Activated CD8-positive, alpha-beta T cell treated with anti-CD3 and anti-CD28 coated beads for 36 hours (primary cell): ENCODE results near the gene VPS37C. TPM values are rescaled to one million over a fixed set of nuclear protein-coding genes. Genes with fewer than 3 reads are reported as not detected.

ENCODE experiments used
- ATAC-seq: fragments of 200-7000 bp; cut with Tn5 transposase; one replicate; pipeline ENCODE4 v1.10.0; 2021; ENCODE audit warnings: mild to moderate bottlenecking, moderate library complexity
- CTCF ChIA-PET: fragments of 350-600 bp; sonication (Branson Sonifier 250); formaldehyde crosslinking; loops from one replicate; lab custom pipeline; 2021; ENCODE audit warnings: antibody characterized with exemption; lab: Charles Lee
- POLR2A ChIA-PET: fragments of 350-600 bp; sonication (Branson Sonifier 250); formaldehyde crosslinking; loops from one replicate; lab custom pipeline; 2021; ENCODE audit warnings: antibody characterized with exemption; lab: Charles Lee
- DNase-seq: peaks from one replicate; pipeline ENCODE4 v3.0.0-alpha.2; 2020
- H3K27ac Mint-ChIP-seq: one replicate; pipeline ENCODE4 v1.8.0; 2021; ENCODE audit warnings: mild to moderate bottlenecking, mixed read lengths
- H3K27me3 Mint-ChIP-seq: one replicate; pipeline ENCODE4 v1.8.0; 2021; ENCODE audit warnings: mixed read lengths
- H3K36me3 Mint-ChIP-seq: one replicate; pipeline ENCODE4 v1.8.0; 2021; ENCODE audit warnings: low read depth, mixed read lengths
- H3K4me1 Mint-ChIP-seq: one replicate; pipeline ENCODE4 v1.8.0; 2021; ENCODE audit warnings: low read depth, mixed read lengths
- H3K4me3 Mint-ChIP-seq: one replicate; pipeline ENCODE4 v1.8.0; 2021; ENCODE audit warnings: mild to moderate bottlenecking, moderate library complexity, mixed read lengths
- H3K9me3 Mint-ChIP-seq: one replicate; pipeline ENCODE4 v1.8.0; 2021; ENCODE audit warnings: mixed read lengths
- intact Hi-C: fragments of 100-400 bp; cut with micrococcal nuclease; formaldehyde crosslinking; loops from one replicate; pipeline ENCODE4 v1.10.0; 2022
- total RNA-seq, 2 experiments: library from RNA; stranded (reverse); gene quantifications; one replicate each; pipeline ENCODE4 v1.2.3, GENCODE V29; 2021
- TF ChIP-seq, protein P1 (sequence below): fragments of 200-600 bp; IDR thresholded peaks from one replicate; pipeline ENCODE4 v1.8.0; 2022; ENCODE audit warnings: antibody characterized with exemption, mild to moderate bottlenecking

VPS37C gene
- total RNA-seq, 2 experiments from 2014 or later = 6.6 to 7.2 TPM

DNA sequence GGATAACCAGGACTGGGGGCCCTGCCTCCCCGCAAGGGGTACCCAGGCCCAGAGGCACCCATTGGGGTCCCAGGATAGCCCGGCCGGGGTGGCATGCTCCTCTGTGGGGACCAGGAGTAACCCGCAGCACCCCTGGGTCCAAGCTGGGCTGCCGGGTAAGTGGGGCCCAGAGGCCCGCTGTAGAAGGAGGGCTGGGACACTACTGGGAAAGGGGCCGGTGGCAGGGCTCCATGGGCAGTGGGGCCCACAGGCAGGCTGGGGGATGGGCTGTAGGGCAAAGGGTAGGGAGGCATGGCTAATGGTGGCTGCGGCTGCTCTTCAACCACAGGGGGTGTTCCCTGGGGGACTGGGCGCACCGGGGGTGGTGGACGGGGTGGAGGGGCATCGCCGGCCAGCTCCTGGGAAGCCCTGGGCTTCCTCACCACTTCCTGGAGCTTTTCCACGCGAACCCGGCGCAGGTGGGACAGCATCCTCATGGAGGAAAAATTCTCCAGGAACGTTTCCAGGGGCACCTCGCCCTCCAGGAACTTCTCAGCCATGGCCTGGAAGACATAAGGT, 29.1 kb downstream of the VPS37C start:
- Mint-ChIP-seq H3K9me3 (no peaks in the 10 kb centered on the region), H3K36me3 (peaks cover 13% of the 10 kb centered on the region), H3K27me3 (no peaks in the 10 kb centered on the region), H3K4me3 (no peak overlapping the region), H3K27ac (no peak overlapping the region), H3K4me1 (peaks cover 15% of the 10 kb centered on the region)
- ChIA-PET POLR2A (no interaction called here), CTCF (interaction anchor here (0.7 kb wide), 1 partner anchor 162 kb away, joined by 3 read pairs; no protein-coding TSS in a partner anchor)
- DNase-seq = no peak
- intact Hi-C loops = loop anchor here (10.0 kb wide), 1 partner anchor 53 kb away; no protein-coding TSS in a partner anchor
- no peak for ATAC-seq
- TF ChIP-seq, protein P1, sequence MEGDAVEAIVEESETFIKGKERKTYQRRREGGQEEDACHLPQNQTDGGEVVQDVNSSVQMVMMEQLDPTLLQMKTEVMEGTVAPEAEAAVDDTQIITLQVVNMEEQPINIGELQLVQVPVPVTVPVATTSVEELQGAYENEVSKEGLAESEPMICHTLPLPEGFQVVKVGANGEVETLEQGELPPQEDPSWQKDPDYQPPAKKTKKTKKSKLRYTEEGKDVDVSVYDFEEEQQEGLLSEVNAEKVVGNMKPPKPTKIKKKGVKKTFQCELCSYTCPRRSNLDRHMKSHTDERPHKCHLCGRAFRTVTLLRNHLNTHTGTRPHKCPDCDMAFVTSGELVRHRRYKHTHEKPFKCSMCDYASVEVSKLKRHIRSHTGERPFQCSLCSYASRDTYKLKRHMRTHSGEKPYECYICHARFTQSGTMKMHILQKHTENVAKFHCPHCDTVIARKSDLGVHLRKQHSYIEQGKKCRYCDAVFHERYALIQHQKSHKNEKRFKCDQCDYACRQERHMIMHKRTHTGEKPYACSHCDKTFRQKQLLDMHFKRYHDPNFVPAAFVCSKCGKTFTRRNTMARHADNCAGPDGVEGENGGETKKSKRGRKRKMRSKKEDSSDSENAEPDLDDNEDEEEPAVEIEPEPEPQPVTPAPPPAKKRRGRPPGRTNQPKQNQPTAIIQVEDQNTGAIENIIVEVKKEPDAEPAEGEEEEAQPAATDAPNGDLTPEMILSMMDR = no peak

DNA sequence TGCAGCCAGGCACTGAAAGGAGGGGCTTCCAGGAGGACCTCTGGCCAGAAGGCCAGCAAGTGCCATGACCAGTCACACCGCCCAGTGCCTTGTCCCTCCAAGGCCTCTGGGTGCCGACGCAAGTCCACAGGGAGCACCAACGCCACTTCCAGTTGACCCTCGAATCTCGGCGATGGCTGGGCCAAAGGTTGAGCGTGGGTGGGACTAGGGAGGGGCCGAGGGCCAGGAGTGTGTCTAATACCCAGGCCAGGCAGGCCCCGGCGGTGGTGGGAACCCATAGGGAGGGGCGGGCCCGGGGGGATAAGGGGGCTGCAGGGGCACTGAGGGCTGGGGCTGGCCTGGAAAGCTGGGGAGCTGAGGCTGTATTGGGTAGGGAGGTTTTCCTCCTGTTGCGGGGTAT, 29.6 kb downstream of the VPS37C start:
- no peak for ATAC-seq
- TF ChIP-seq, protein P1 = no peak
- ChIA-PET POLR2A (interaction anchor here (1.9 kb wide), 1 partner anchor 28 kb away, joined by 7 read pairs; no protein-coding TSS in a partner anchor), CTCF (no interaction called here)
- Mint-ChIP-seq H3K27ac (no peak overlapping the region), H3K4me3 (no peak overlapping the region), H3K27me3 (no peaks in the 10 kb centered on the region), H3K36me3 (peaks cover 17% of the 10 kb centered on the region), H3K4me1 (peaks cover 15% of the 10 kb centered on the region), H3K9me3 (no peaks in the 10 kb centered on the region)
- DNase-seq = no peak
- intact Hi-C loops = loop anchor here (10.0 kb wide), 1 partner anchor 53 kb away; no protein-coding TSS in a partner anchor

DNA sequence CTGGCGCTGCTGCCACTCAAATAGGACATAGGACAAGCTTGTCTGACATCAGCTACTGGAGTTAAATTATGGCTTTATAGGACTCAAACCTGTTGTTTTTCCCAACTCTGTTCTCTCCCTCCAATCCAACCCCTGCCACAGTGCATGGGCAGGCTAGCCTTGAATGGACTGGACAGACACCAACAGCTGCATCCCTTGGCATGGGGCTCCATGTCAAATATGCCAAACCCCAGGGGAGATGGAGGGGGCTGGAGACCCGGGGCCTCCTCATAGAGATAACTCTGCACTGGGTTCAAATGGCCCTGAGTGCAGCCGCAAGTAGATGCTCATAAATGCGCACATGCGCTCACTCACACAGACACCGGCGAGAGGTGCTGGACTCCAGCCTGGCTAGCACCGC, 30.0 kb downstream of the VPS37C start:
- TF ChIP-seq, protein P1 = no peak
- POLR2A ChIA-PET = interaction anchor here (1.1 to 1.9 kb wide), 2 partner anchors 28 to 144 kb away, joined by 3 to 7 read pairs; no protein-coding TSS in a partner anchor
- Mint-ChIP-seq H3K4me1 (peaks cover 15% of the 10 kb centered on the region), H3K4me3 (no peak overlapping the region), H3K36me3 (peaks cover 21% of the 10 kb centered on the region), H3K27ac (no peak overlapping the region), H3K27me3 (no peaks in the 10 kb centered on the region), H3K9me3 (no peaks in the 10 kb centered on the region)
- CTCF ChIA-PET = interaction anchor here (1.0 to 3.4 kb wide), 8 partner anchors 19 to 218 kb away, joined by 3 to 34 read pairs (median 10); no protein-coding TSS in a partner anchor
- ATAC-seq (no peak), DNase-seq (no peak)
- intact Hi-C loops = loop anchor here (10.0 kb wide), 1 partner anchor 54 kb away; no protein-coding TSS in a partner anchor

DNA sequence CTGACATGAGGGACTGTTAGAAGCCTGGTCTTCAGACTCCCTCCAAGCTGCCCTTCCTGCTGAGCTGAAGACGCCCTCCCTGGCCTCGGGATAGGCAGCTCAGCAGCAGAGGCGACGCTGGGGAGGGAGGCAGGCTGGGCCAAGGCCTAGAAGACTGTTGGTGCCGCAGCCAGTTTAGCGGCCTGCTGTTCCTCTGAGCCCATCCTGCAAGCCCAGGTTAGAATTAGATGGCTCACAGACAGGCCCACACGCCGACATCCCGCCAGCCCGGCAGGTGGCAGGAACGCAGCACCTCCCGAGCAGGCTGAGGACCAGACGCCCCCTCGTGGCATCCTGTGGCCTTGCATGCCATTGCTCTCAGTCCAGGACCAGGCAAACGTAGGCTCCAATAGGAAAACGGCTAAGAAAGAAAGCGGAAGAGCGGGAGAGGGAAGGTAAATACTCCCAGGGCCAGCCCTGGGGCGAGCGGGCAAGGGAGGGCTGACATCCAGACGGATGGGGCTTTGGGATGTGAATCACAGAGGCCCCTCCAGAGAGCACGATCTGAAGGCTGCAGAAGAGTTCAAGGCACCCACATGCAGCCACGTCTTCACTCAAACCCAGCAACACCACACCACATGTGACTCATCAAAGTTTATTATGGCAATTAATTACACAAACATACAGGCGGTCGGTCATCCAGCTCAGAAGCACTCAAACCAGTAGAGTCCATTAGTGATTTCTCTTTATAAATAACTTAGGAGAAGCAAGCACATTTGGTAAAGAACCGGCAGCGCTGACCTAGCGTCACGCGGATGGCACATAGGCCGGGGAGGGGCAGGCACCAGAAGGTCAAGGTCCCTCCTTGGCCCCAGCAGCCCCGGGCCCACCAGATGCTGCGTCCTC, 31.3 kb downstream of the VPS37C start:
- CTCF ChIA-PET = interaction anchor here (0.7 to 3.8 kb wide), 39 partner anchors 10 to 299 kb away, joined by 3 to 34 read pairs (median 3); no protein-coding TSS in a partner anchor
- TF ChIP-seq, protein P1 = peak; percentile 100
- Mint-ChIP-seq H3K4me3 (peak overlapping the region; percentile 29), H3K4me1 (peaks cover 15% of the 10 kb centered on the region), H3K27me3 (no peaks in the 10 kb centered on the region), H3K9me3 (no peaks in the 10 kb centered on the region), H3K36me3 (peaks cover 29% of the 10 kb centered on the region), H3K27ac (peak overlapping the region; percentile 11)
- intact Hi-C loops = loop anchor here (1.0 to 10.0 kb wide), 2 partner anchors 55 to 160 kb away; no protein-coding TSS in a partner anchor
- POLR2A ChIA-PET = interaction anchor here (0.6 to 6.1 kb wide), 15 partner anchors 9 to 190 kb away, joined by 3 to 65 read pairs (median 4); partner anchors contain the start of gene VPS37C
- ATAC-seq (peak; percentile 92), DNase-seq (peak; percentile 95)
